ENCODE data around the gene INPP4A.
A peak's percentile ranks its signal among the peaks of the same experiment; 100 is the strongest.

INPP4A gene

GRCh38 chr2:98496750-98497493 lies 52.3 kb downstream of the INPP4A start:
- DNase-seq (ENCODE audit: low read depth in 2 of 2), result no peak

DNA sequence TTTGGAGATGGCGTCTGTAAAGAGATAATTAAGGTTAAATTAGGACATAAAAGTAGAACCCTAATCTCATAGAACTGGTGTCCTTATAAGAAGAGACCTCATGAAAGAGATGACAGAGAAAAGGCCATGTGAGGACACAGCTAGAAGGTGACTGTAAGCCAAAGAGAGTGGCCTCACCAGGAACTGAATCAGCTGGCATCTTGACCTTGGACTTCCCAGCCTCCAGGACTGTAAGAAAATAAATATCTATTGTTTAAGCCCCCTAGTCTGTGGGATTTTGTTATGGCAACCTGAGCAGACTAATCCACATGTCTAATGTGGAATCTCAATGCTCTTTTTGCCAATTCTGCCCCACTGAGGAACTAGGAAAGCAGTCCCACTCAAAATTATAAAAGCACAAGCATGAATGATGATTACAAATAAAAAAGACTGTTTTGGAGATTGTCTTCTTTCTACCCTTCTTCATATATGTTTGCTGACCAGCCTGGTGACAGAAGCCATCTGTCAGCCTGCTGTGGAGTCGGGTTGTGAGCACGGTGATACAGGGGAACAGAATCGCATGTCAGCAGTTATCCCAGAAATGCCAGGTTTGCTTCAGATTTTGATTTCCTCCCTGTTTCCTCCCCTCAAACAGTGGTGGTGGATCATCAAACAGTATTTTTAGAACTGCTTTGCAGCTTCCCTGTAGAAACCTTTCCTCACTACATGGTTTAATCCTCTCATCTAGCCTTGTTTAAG lies 54.2 kb downstream of the INPP4A start:
- DNase-seq (ENCODE audit: low read depth in 2 of 2), result no peak

DNA sequence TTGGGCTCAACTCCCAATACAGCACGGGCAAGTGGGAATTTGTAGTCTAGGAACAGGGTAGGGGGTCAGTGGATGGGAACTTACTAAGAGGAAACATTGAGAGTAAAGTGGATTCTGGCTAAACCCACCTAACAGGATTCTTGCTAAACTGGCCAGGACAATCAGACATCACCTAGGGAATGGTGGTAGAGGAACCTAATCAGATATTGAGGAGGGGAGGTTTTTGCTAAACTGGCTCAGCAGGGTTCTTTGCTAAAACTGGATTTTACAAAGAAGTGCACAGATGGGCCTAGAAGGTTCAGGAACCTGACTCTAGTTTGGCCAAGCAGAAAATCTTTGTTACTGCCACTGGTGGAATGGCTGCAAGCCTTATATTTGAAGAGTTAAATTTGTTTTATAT lies 55.9 kb downstream of the INPP4A start:
- DNase-seq (ENCODE audit: low read depth in 2 of 2), result no peak

- no peak for DNase-seq (ENCODE audit: low read depth in 2 of 2)
Measured at GRCh38 chr2:98501223-98501622, 56.6 kb downstream of the INPP4A start.

GRCh38 chr2:98501876-98502275 lies 57.2 kb downstream of the INPP4A start:
- no peak for DNase-seq (ENCODE audit: low read depth in 2 of 2)

- DNase-seq (ENCODE audit: low read depth in 2 of 2), result no peak
Measured at GRCh38 chr2:98502556-98503335, 58.1 kb downstream of the INPP4A start.

DNA sequence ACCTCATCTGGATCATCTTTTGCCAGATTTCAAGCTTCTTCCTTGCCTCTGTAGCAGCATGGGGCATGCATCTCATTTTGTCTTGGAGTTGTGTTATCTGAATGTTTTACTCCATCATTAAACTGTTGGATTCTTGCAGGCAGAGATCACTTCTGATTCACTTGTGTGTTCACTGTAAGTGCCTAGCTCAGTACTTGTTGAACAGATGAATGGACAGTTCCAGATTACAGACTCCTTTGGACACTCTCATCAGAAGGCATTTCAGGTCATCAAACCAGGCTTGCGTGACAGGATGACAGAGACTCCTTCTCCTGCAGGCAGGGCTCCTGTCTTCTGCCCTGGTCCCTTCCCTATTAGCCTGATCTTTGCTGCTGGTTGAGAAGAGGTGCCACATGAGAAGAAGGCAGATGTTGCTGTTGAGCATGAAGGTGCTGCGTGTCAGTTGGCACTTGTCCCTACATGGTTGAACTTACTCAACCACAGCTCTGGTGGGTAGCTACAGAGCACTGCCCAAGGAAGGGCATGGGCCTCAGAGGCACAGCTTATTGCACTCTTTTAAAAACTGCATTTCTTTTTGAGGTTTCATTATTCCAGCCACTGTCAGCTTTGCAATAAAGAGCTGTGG lies 58.9 kb downstream of the INPP4A start:
- DNase-seq (ENCODE audit: low read depth in 2 of 2), result no peak

- DNase-seq (ENCODE audit: low read depth in 2 of 2), result no peak
Measured at GRCh38 chr2:98504381-98505109, 59.9 kb downstream of the INPP4A start.

GRCh38 chr2:98505311-98505808 lies 60.7 kb downstream of the INPP4A start:
- DNase-seq (ENCODE audit: low read depth in 2 of 2), result no peak

DNA sequence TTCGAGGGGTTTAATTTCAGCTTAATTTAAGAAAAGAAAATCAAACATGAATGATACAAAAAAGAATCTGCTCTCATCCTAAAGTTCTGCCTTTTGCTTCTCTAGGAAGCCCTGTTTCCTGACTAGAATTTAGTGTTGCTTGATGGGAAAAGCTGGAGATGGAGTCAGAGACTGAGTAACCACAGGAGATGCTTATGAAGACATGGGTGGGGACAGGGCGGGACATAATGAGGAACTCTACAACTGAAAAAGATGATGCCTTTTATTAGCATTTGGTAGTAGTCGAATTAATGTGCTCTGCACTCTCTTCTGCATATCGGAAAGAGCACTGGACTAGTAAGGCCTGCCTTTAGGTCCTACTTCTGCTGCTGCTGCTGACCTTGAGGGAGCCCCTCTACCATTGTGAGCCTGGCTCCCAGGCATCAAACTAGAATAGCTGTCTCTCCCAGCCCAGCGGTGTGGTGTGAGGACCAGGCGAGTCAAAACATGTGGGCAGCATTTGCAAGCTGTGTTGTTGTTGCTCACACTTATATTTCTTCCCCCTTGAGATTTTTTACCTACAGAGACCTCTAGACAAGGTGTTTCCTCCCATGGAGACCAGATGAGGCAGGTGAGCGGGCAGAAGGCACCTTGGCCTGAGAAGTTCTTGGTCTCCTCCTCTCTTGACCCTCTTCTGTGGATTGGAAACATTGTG lies 61.5 kb downstream of the INPP4A start:
- DNase-seq (ENCODE audit: low read depth in 2 of 2), result no peak

- no peak for DNase-seq (ENCODE audit: low read depth in 2 of 2)
Measured at GRCh38 chr2:98506881-98507280, 62.2 kb downstream of the INPP4A start.

GRCh38 chr2:98507461-98507860 lies 62.8 kb downstream of the INPP4A start:
- DNase-seq (ENCODE audit: low read depth in 2 of 2), result no peak

DNA sequence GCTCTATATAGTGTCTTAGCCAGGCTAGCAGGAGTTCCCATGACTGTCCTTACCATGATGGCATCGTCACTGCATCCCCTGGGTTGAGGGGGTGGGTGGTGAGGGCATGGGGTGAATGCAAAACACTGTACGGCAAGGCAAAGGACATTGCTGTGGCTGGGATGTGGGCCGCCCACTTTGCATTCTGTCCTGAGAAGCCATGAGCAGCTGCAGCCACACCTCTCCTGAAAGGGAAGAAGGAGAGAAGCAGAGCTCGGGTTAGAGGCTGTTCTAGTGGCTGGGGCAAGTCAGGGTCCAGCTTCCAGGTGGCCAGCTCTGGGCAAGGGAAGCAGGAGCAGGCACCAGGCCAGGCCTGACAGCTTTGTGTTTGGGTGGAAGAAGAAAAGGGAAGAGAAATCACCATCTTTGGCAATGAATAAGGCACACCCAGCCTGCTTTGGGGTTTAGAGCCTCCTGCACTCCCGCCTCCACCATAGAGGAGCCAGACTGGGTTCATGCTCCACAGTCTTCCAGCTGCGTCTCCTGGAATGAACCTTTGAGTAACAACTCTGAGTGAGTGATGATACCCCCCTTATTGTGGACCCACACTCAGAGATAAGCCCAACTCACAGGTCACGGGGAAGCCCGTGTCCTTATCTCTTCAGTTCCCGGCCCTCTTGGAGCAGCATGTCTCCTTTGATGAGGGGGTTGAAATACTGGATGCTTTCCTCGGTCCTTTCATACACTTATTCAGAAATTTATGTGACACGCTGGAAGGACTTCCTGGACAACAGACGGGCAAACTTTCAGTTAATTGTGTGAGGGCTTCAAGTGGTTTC lies 63.4 kb downstream of the INPP4A start:
- DNase-seq (ENCODE audit: low read depth in 2 of 2), result no peak

DNA sequence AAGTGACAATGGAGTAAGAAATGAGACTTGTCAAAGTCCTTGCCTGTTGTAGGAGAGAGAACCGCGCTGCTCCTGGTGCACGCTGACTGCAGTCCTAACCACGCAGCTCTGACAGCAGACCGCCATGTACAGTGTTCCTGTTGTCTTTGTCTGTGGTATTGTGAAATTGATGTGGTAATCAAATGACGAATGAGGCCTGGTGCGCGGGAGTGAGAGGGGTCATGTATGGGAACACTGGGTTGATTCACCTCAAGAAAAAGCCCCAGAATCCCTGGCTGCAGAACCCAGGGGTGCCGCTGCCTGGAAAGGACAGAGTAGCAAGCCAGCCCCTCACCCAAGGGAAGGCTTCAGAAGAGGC lies 64.0 kb downstream of the INPP4A start:
- DNase-seq (ENCODE audit: low read depth in 2 of 2), result peak in 1 of 2 donors; percentile 46

DNA sequence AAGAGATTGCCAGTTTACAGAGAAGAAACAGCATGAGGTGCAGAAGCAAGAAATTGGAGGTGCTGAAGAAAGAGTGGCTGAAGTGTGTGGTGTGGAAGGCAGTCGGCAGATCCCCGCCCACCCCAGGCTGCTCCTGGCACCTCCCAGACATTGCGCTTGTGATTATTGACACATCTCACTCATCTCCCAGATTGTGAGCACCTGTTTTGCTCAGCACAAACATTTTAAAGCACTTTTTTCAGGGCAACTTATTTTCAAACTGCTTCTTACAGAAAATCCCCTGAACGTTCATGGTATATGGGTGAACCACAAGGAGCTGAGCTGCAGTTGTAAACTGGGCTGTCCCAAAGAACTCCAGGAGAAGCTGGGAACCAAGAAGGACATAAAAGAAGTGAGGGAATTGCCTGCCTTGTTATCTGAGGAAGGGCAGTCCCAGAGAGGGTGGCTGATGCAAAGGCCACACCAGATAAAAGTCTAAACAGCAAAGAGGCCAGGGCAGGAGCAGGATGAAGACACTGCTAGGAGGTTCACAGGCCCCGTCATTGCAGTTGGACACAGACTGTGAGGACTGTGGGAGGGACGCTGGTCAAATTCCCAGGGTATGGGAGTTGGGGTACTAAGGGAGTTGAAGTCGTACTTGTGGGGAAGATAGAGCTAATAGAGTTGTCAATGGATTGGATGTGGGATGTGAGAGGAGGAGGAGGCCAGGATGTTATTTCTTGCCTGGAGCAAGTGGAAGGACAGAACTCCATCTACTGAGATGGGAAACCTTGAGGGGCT lies 65.1 kb downstream of the INPP4A start:
- DNase-seq (ENCODE audit: low read depth in 2 of 2), result no peak

- no peak for DNase-seq (ENCODE audit: low read depth in 2 of 2)
Measured at GRCh38 chr2:98510322-98510662, 65.6 kb downstream of the INPP4A start.

DNA sequence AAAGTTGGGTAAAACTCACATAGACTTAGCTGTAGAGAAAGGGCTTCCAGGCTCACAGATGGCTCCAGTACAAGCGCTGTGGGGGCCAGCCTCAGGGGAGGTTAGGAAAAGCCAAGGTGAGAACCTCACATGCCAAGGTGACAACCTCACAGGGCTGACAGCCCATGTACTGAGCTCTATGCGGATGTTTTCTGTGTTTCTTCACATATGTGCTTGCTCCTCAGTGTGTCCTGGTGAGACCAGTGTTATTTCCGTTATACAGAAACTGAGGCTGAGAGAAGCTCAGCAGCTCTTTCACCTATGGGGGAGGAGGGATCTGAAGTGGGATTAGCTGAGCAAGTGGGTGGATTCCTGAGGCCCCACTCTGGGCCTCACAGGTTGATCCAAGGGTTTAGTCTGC lies 67.3 kb downstream of the INPP4A start:
- no peak for DNase-seq (ENCODE audit: low read depth in 2 of 2)

- no peak for DNase-seq (ENCODE audit: low read depth in 2 of 2)
Measured at GRCh38 chr2:98512699-98513098, 68.0 kb downstream of the INPP4A start.

DNA sequence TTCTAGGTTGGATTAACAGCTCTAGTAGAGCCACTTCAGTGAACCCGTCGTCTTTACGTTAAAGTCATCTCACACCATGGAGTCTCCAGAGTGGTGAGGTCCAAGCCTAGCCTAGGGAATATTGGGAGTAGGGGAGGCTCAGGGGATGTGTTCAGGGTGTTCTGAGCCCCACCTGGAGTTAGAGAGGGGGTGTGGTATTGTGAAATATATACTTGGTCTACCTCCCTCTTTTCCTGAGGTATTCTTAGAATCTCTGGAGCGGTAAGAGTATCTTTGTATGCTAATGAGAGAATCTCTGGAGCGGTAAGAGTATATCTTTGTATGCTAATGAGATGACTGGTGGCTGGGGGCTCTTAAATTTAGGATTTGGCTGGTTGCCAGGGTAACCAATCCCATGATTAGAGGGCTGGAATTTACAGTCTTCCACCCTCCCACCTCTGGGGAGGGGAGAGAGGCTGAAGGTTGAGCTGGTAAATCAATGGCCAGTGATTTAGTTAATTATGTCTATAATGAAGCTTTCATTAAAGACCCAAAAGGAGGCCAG lies 69.5 kb downstream of the INPP4A start:
- no peak for DNase-seq (ENCODE audit: low read depth in 2 of 2)
